WTC11 (cell line): ENCODE results near the gene PTGES2.

Source experiments
- ARID4B ChIP-seq: sonication (generic); formaldehyde crosslinking; IDR thresholded peaks from 2 replicates; pipeline ENCODE4 v1.8.0; 2023; ENCODE audit warnings: missing genetic modification reagents, mild to moderate bottlenecking, borderline replicate concordance
- CTCF ChIP-seq: fragments of 200-600 bp; IDR thresholded peaks from 2 replicates; pipeline ENCODE4 v1.8.0; 2022; ENCODE audit warnings: antibody characterized with exemption
- E2F5 ChIP-seq: sonication (generic); formaldehyde crosslinking; IDR thresholded peaks from 2 replicates; pipeline ENCODE4 v1.8.1; 2022; ENCODE audit warnings: mild to moderate bottlenecking, moderate library complexity, missing genetic modification reagents
- ESRRA ChIP-seq: sonication (generic); formaldehyde crosslinking; IDR thresholded peaks from 2 replicates; pipeline ENCODE4 v1.8.1; 2022; ENCODE audit warnings: mild to moderate bottlenecking, missing genetic modification reagents, borderline replicate concordance
- FOXP1 ChIP-seq: sonication (generic); formaldehyde crosslinking; IDR thresholded peaks from 2 replicates; pipeline ENCODE4 v1.8.0; 2022; ENCODE audit warnings: missing genetic modification reagents, mild to moderate bottlenecking, moderate library complexity, borderline replicate concordance
- MLX ChIP-seq: sonication (generic); formaldehyde crosslinking; IDR thresholded peaks from 2 replicates; pipeline ENCODE4 v1.8.1; 2023; ENCODE audit warnings: mild to moderate bottlenecking, missing genetic modification reagents, moderate library complexity
- NFYB ChIP-seq: sonication (generic); formaldehyde crosslinking; conservative IDR thresholded peaks from 2 replicates; pipeline ENCODE4 v1.8.0; 2022; ENCODE audit warnings: low read depth, missing genetic modification reagents
- PRDM15 ChIP-seq: sonication (generic); formaldehyde crosslinking; IDR thresholded peaks from 2 replicates; pipeline ENCODE4 v1.8.0; 2022; ENCODE audit warnings: missing genetic modification reagents
- PREB ChIP-seq: sonication (generic); formaldehyde crosslinking; IDR thresholded peaks from 2 replicates; pipeline ENCODE4 v1.8.1; 2022; ENCODE audit warnings: mild to moderate bottlenecking, missing genetic modification reagents, moderate library complexity, borderline replicate concordance
- SMAD3 ChIP-seq: sonication (generic); formaldehyde crosslinking; IDR thresholded peaks from 2 replicates; pipeline ENCODE4 v1.8.0; 2022; ENCODE audit warnings: missing genetic modification reagents, mild to moderate bottlenecking, borderline replicate concordance
- SP1 ChIP-seq: sonication (generic); formaldehyde crosslinking; conservative IDR thresholded peaks from 2 replicates; pipeline ENCODE4 v1.8.1; 2022; ENCODE audit warnings: missing genetic modification reagents
- TEAD4 ChIP-seq: sonication (generic); formaldehyde crosslinking; IDR thresholded peaks from 2 replicates; pipeline ENCODE4 v1.8.0; 2022; ENCODE audit warnings: mild to moderate bottlenecking, missing genetic modification reagents
- ZNF121 ChIP-seq: sonication (generic); formaldehyde crosslinking; IDR thresholded peaks from 2 replicates; pipeline ENCODE4 v1.8.0; 2023; ENCODE audit warnings: missing genetic modification reagents
- ZNF532 ChIP-seq: fragments of 250-450 bp; sonication (Bioruptor Pico); IDR thresholded peaks from 2 replicates; pipeline ENCODE4 v1.9.0; 2021; ENCODE audit warnings: mild to moderate bottlenecking, borderline replicate concordance

GRCh38 chr9:128143525-128144238 lies 16.2 kb upstream of the PTGES2 start:
- TF ChIP-seq ESRRA (CRISPR knock-in tag) (no peak), MLX (CRISPR knock-in tag) (no peak), NFYB (CRISPR knock-in tag) (no peak), CTCF (no peak), ZNF121 (CRISPR knock-in tag) (no peak), SMAD3 (CRISPR knock-in tag) (no peak), SP1 (no peak), FOXP1 (no peak), TEAD4 (no peak), ARID4B (CRISPR knock-in tag) (no peak), PREB (CRISPR knock-in tag) (no peak), ZNF532 (CRISPR knock-in tag) (no peak), E2F5 (CRISPR knock-in tag) (no peak), PRDM15 (CRISPR knock-in tag) (no peak)
